ENCODE data around the gene GAS7.

The GAS7 gene

DNA sequence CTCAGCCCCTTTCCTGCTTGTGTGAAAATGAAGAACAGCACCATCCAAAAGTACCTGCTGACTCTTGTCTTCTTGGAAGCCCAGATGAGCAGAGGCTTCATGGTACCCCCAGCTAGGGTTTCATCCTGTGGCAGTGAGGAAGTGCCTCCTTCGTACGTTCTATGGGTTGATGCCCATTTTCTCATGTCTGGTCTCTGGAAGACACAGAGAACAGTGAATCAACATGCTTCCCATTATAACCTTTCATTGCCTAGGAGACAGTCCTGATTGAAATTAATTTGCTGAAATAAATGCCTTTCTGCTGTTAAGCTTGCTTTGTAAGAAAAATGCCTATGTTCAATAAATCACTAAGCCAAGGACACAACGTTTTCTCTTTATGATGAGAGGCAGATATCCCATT lies 329.9 kb downstream of the GAS7 start:
- DNase-seq: no peak

DNA sequence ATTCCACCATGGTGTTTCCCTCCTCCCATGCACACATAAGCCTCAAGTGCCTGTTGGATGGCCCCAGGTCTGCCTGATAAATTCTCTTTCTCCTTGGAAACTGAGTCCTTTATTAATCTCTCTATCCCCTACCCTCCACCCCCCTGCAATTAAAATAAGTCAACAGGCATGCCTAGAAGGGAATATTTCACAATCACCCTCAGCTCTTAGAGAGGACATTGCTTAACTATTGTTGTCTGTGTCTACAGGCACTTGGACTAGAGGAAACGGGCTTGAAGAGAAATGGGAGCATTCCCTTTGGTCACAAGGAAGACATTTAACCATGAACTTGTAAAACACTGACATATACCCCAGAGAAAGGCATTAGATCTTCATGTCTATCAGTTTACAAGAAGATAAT lies 332.8 kb downstream of the GAS7 start:
- DNase-seq: no peak

DNA sequence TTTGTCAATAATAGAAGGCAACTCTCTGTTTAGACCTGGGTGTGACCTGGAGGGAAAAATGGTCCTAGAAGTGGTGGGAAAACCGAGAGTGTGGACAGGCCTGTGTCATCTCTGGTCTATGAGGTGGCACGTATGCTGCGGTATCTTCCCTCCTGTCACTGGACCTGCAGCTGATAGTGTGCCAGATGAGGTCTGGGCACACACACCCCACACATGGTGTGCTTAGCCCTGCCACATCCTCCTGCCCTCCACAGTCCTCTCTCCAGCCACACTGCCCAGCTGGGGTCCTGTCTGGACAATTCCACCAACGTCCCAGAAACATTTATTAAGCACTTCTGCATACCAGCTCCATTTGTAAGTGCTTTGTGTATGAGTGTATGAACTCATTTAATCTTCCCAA lies 335.5 kb downstream of the GAS7 start:
- DNase-seq: no peak

DNA sequence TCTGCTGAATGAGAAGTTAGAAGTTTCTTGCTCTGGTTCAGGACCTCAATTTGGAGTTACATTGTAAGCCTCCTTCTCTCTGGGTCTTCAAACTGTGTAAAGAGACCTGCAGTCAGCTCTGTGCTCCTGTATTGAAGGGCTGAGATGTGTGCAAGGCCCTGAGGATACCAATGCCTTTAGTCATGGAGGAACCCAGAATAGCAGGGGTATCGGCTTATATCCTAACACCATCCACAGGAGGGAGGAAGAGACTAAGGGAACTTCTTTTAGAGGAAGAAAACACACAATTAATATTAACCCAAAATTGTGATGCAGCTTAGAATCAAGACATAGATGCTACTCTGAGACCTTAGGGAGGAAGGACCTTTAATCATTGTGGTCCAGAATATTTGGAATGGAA lies 336.2 kb downstream of the GAS7 start:
- DNase-seq: no peak

DNA sequence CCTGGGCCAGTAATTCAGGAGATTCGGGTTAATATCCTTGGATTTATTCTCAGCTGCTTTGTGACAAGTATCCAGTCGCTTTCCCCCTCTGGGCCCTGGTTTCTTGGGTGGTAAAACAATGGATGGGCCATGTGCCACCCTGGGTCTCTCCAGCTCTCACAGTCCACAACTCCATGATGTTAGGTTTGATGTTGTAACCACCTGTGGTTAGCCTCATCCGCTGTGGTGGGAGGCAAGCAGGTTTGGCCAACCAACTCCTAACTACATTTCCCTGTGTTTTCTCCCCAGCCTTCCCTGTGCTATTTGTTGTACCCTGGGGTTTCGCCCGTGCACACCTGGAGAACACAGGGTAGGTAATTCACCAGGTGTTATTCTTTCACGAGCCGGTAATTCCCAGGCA lies 337.6 kb downstream of the GAS7 start:
- no peak for DNase-seq

All from NCI-H1694 treated with DMSO at 0.1 percent for 48 hours (cell line).